MCF 10A (cell line): Measurements from ENCODE around the gene ASIC3. TPM values are rescaled to one million over a fixed set of nuclear protein-coding genes. Genes with fewer than 3 reads are reported as not detected.

Experiments used
- BruUV-seq: library from RNA; stranded (reverse); fragments of 400-500 nt; replicated peaks from 2 replicates; lab custom pipeline; 2021; lab: Mats Ljungman, UMichigan
- CTCF ChIA-PET: fragments of 300-600 bp; sonication (Branson Sonifier 250); formaldehyde crosslinking; extraction: SDS; loops from one replicate; lab custom pipeline; 2021; ENCODE audit warnings: antibody characterized with exemption, inconsistent platforms; lab: Yijun Ruan, JAX
- POLR2A ChIA-PET: fragments of 300-600, 350-650 bp; sonication (Branson Sonifier 250); formaldehyde crosslinking; extraction: SDS; loops from one replicate; lab custom pipeline; 2020; ENCODE audit warnings: antibody characterized with exemption, inconsistent platforms; lab: Yijun Ruan, JAX
- DNase-seq: peaks from one replicate; pipeline ENCODE4 v3.0.0-alpha.2; 2018; ENCODE audit not compliant: unreplicated experiment
- H3K27ac Mint-ChIP-seq: one replicate; pipeline ENCODE4 v1.8.0; 2022; ENCODE audit warnings: mild to moderate bottlenecking, low read depth, mixed read lengths; ENCODE audit not compliant: unreplicated experiment
- H3K27me3 Mint-ChIP-seq: one replicate; pipeline ENCODE4 v1.8.0; 2022; ENCODE audit warnings: mixed read lengths; ENCODE audit not compliant: insufficient read depth, unreplicated experiment
- H3K36me3 Mint-ChIP-seq: one replicate; pipeline ENCODE4 v1.8.0; 2022; ENCODE audit warnings: mild to moderate bottlenecking, moderate library complexity, mixed read lengths; ENCODE audit not compliant: insufficient read depth, unreplicated experiment
- H3K4me1 Mint-ChIP-seq: one replicate; pipeline ENCODE4 v1.8.0; 2022; ENCODE audit warnings: mixed read lengths; ENCODE audit not compliant: insufficient read depth, unreplicated experiment
- H3K4me3 Mint-ChIP-seq: one replicate; pipeline ENCODE4 v1.8.0; 2022; ENCODE audit warnings: mild to moderate bottlenecking, moderate library complexity, mixed read lengths; ENCODE audit not compliant: unreplicated experiment
- H3K9me3 Mint-ChIP-seq: one replicate; pipeline ENCODE4 v1.8.0; 2022; ENCODE audit warnings: mixed read lengths; ENCODE audit not compliant: unreplicated experiment
- CTCF ChIP-seq: fragments of 200-600 bp; IDR thresholded peaks from one replicate; pipeline ENCODE4 v1.8.0; 2022; ENCODE audit warnings: antibody characterized with exemption, mild to moderate bottlenecking; ENCODE audit not compliant: unreplicated experiment
- intact Hi-C: fragments of 100-400 bp; cut with micrococcal nuclease; formaldehyde crosslinking; loops from 2 replicates; pipeline ENCODE4 v1.14.1; 2022
- total RNA-seq: library from RNA; stranded (reverse); gene quantifications from 2 replicates; pipeline ENCODE4 v1.2.3, GENCODE V29; 2022

ASIC3 gene
- total RNA-seq, 1 experiment from 2014 or later, result 3.9 TPM

- H3K27ac Mint-ChIP-seq, result no peak overlapping the region
- ChIA-PET CTCF (interaction anchor here (0.6 to 1.6 kb wide), 4 partner anchors 49 to 310 kb away, joined by 3 to 9 read pairs (median 4); no protein-coding TSS in a partner anchor), POLR2A (interaction anchor here (0.7 kb wide), 1 partner anchor 927 kb away, joined by 3 read pairs; no protein-coding TSS in a partner anchor)
- H3K4me1 Mint-ChIP-seq, result peaks cover 31% of the 10 kb centered on the region
- DNase-seq, result no peak
- H3K36me3 Mint-ChIP-seq, result no peaks in the 10 kb centered on the region
- H3K9me3 Mint-ChIP-seq, result no peaks in the 10 kb centered on the region
- no TSS peak for BruUV-seq
- intact Hi-C loops, result no loop called here
- TF ChIP-seq CTCF, result no peak
- H3K27me3 Mint-ChIP-seq, result peaks cover 10% of the 10 kb centered on the region
- no peak overlapping the region for H3K4me3 Mint-ChIP-seq
Measured at GRCh38 chr7:151012031-151012692, 36.2 kb upstream of the ASIC3 start.

GRCh38 chr7:151012911-151013347 is 35.4 kb upstream of the ASIC3 start:
- CTCF ChIA-PET, result interaction anchor here (1.5 kb wide), 1 partner anchor 49 kb away, joined by 4 read pairs; no protein-coding TSS in a partner anchor
- no peaks in the 10 kb centered on the region for H3K36me3 Mint-ChIP-seq
- no TSS peak for BruUV-seq
- no peaks in the 10 kb centered on the region for H3K9me3 Mint-ChIP-seq
- H3K27me3 Mint-ChIP-seq, result peaks cover 11% of the 10 kb centered on the region
- POLR2A ChIA-PET, result no interaction called here
- H3K27ac Mint-ChIP-seq, result no peak overlapping the region
- no peak overlapping the region for H3K4me3 Mint-ChIP-seq
- TF ChIP-seq CTCF, result peak; percentile 31
- peak; percentile 35 for DNase-seq
- intact Hi-C loops, result no loop called here
- peaks cover 24% of the 10 kb centered on the region for H3K4me1 Mint-ChIP-seq

GRCh38 chr7:151013356-151013732 is 35.0 kb upstream of the ASIC3 start:
- intact Hi-C loops, result no loop called here
- Mint-ChIP-seq H3K4me3 (no peak overlapping the region), H3K36me3 (no peaks in the 10 kb centered on the region), H3K4me1 (peaks cover 21% of the 10 kb centered on the region), H3K9me3 (no peaks in the 10 kb centered on the region), H3K27me3 (peaks cover 11% of the 10 kb centered on the region), H3K27ac (no peak overlapping the region)
- ChIA-PET POLR2A (no interaction called here), CTCF (interaction anchor here (0.5 to 1.9 kb wide), 2 partner anchors 115 to 1635 kb away, joined by 5 to 8 read pairs; no protein-coding TSS in a partner anchor)
- no peak for TF ChIP-seq CTCF
- DNase-seq, result no peak
- BruUV-seq, result no TSS peak

- ChIA-PET POLR2A (no interaction called here), CTCF (interaction anchor here (0.5 to 1.9 kb wide), 4 partner anchors 16 to 1634 kb away, joined by 3 to 8 read pairs (median 4); no protein-coding TSS in a partner anchor)
- TF ChIP-seq CTCF, result no peak
- Mint-ChIP-seq H3K27ac (no peak overlapping the region), H3K9me3 (no peaks in the 10 kb centered on the region), H3K27me3 (peaks cover 12% of the 10 kb centered on the region), H3K4me1 (peaks cover 21% of the 10 kb centered on the region), H3K36me3 (no peaks in the 10 kb centered on the region), H3K4me3 (no peak overlapping the region)
- no TSS peak for BruUV-seq
- DNase-seq, result no peak
- intact Hi-C loops, result no loop called here
Measured at GRCh38 chr7:151013733-151014497, 34.4 kb upstream of the ASIC3 start.
